K562 (cell line): Measurements from ENCODE around the gene RPE65. TPM values are rescaled to one million over a fixed set of nuclear protein-coding genes. Genes with fewer than 3 reads are reported as not detected.

Experiments used
- ATAC-seq: fragments of 200-7000 bp; cut with Tn5 transposase; 3 replicates; pipeline ENCODE4 v1.9.1; 2020; ENCODE audit warnings: moderate library complexity
- BruUV-seq: library from RNA; stranded (reverse); fragments of 400-500 nt; replicated peaks from 2 replicates; lab custom pipeline; 2021; lab: Mats Ljungman, UMichigan
- CTCF ChIA-PET: fragments of 300-600 bp; formaldehyde crosslinking; extraction: SDS; loops from one replicate; lab custom pipeline; 2021; ENCODE audit warnings: low intra/inter-chr PET ratio; lab: Yijun Ruan, JAX
- POLR2A ChIA-PET: fragments of 300-600, 350-650 bp; sonication (Branson Sonifier 250); formaldehyde crosslinking; extraction: SDS; loops from one replicate; lab custom pipeline; 2021; ENCODE audit warnings: antibody characterized with exemption, inconsistent platforms; lab: Yijun Ruan, JAX
- DNase-seq, 4 experiments: peaks; one replicate each; pipeline versions ENCODE4 v3.0.0 to v3.0.0-alpha.2; 2011 to 2018; ENCODE audit warnings: low spot score in 3 of 4, mixed read lengths in 3 of 4; ENCODE audit errors: extremely low read depth in 1 of 4
- FAIRE-seq: peaks from 2 replicates; lab custom pipeline; 2011; peaks lifted over from hg19 to GRCh38; lab: Jason Lieb, UNC
- H2AFZ ChIP-seq: 2 replicates; pipeline ENCODE4 v1.6.0; 2011; ENCODE audit warnings: low read depth, low read length, control low read depth, inconsistent platforms
- H3K27ac ChIP-seq: fragments of 200-600 bp; 3 replicates; pipeline ENCODE4 v1.8.0; 2011; ENCODE audit warnings: low read depth, mild to moderate bottlenecking, control low read depth, inconsistent platforms, low read length, moderate library complexity, mixed read lengths; ENCODE audit errors: extremely low read depth
- H3K27me3 ChIP-seq, 2 experiments: fragments of 300-600 bp in 1 of 2; 2 replicates in 1 of 2; 3 replicates in 1 of 2; pipeline versions ENCODE4 v1.6.0 to v1.8.0; 2011; ENCODE audit warnings: inconsistent platforms in 2 of 2, low read length in 2 of 2, mild to moderate bottlenecking in 1 of 2, mixed read lengths in 1 of 2, moderate library complexity in 1 of 2; ENCODE audit not compliant: control insufficient read depth in 2 of 2, insufficient read depth in 2 of 2
- H3K36me3 ChIP-seq: fragments of 300-600 bp; 3 replicates; pipeline ENCODE4 v1.8.0; 2011; ENCODE audit warnings: mild to moderate bottlenecking, low read length, inconsistent platforms; ENCODE audit not compliant: control insufficient read depth, insufficient read depth
- H3K4me1 ChIP-seq, 2 experiments: fragments of 200-600 bp in 1 of 2; replicated peaks in 1 of 2; 2 replicates in 1 of 2; 3 replicates in 1 of 2; pipeline versions ENCODE4 v1.5.1 to v1.8.0; 2011; ENCODE audit warnings: inconsistent platforms in 2 of 2, low read length in 2 of 2, mild to moderate bottlenecking in 1 of 2, mixed read lengths in 1 of 2, moderate library complexity in 1 of 2; ENCODE audit not compliant: control insufficient read depth in 2 of 2, insufficient read depth in 2 of 2
- H3K4me2 ChIP-seq: 2 replicates; pipeline ENCODE4 v1.6.1; 2011; ENCODE audit warnings: low read length, control low read depth, inconsistent platforms, mixed read lengths; ENCODE audit not compliant: insufficient read depth
- H3K4me3 ChIP-seq: fragments of 200-600 bp; sonication (generic), shearing (Covaris generic); 2 replicates; pipeline ENCODE4 v1.5.1; 2016; ENCODE audit warnings: control low read depth, inconsistent platforms
- H3K79me2 ChIP-seq: fragments of 200-600 bp; 3 replicates; pipeline ENCODE4 v1.8.0; 2011; ENCODE audit warnings: low read length, inconsistent platforms; ENCODE audit not compliant: control insufficient read depth, insufficient read depth
- H3K9ac ChIP-seq, 2 experiments: 2 replicates each; pipeline versions ENCODE4 v1.6.0 to v1.6.1; 2011; ENCODE audit warnings: low read depth in 2 of 2, low read length in 2 of 2, control low read depth in 1 of 2, inconsistent platforms in 1 of 2, mild to moderate bottlenecking in 1 of 2, mixed read lengths in 1 of 2; ENCODE audit not compliant: insufficient read depth in 1 of 2
- H3K9me1 ChIP-seq: one replicate; pipeline ENCODE4 v1.6.0; 2011; ENCODE audit warnings: inconsistent platforms, mild to moderate bottlenecking, low read length, moderate library complexity; ENCODE audit not compliant: control insufficient read depth, insufficient read depth
- H3K9me3 ChIP-seq: replicated peaks from 2 replicates; pipeline ENCODE4 v1.5.1; 2011; ENCODE audit warnings: low read depth, low read length, inconsistent platforms; ENCODE audit not compliant: control insufficient read depth, insufficient read depth
- H4K20me1 ChIP-seq: replicated peaks from 2 replicates; pipeline ENCODE4 v1.6.1; 2011; ENCODE audit warnings: low read length, inconsistent platforms, mixed read lengths; ENCODE audit not compliant: control insufficient read depth, insufficient read depth
- CEBPG ChIP-seq, 3 experiments: fragments of 200-800 bp in 1 of 3; sonication (Bioruptor generic) in 1 of 3; sonication (generic) in 1 of 3; formaldehyde crosslinking in 1 of 3; IDR thresholded peaks in 2 of 3; conservative IDR thresholded peaks in 1 of 3; 2 replicates each; pipeline versions ENCODE4 v1.6.1 to v1.8.0; 2016 to 2022; ENCODE audit warnings: missing compliant biosample characterization in 2 of 3, missing genetic modification characterization in 2 of 3, mild to moderate bottlenecking in 1 of 3, missing genetic modification reagents in 1 of 3
- FOS ChIP-seq: IDR thresholded peaks from 3 replicates; pipeline ENCODE4 v1.6.1; 2011; ENCODE audit not compliant: insufficient read length; ENCODE audit errors: extremely low read depth
- FOXP1 ChIP-seq: sonication (generic); formaldehyde crosslinking; IDR thresholded peaks from 2 replicates; pipeline ENCODE4 v1.8.0; 2022; ENCODE audit warnings: mild to moderate bottlenecking, missing genetic modification reagents
- FOXP4 ChIP-seq: sonication (generic); formaldehyde crosslinking; IDR thresholded peaks from 2 replicates; pipeline ENCODE4 v1.8.0; 2022; ENCODE audit warnings: mild to moderate bottlenecking, missing genetic modification reagents, borderline replicate concordance
- HDAC1 ChIP-seq, 2 experiments: fragments of 450-650 bp; IDR thresholded peaks; 2 replicates each; pipeline ENCODE4 v1.6.1; 2016 to 2017; ENCODE audit warnings: inconsistent platforms in 1 of 2, mild to moderate bottlenecking in 1 of 2, moderate library complexity in 1 of 2
- HNRNPLL ChIP-seq: fragments of 200-400 bp; formaldehyde crosslinking; IDR thresholded peaks from 2 replicates; pipeline ENCODE4 v1.6.1; 2017; ENCODE audit warnings: low read length, low read depth, mild to moderate bottlenecking; ENCODE audit not compliant: poor library complexity, severe bottlenecking
- MCM3 ChIP-seq: fragments of 450-650 bp; IDR thresholded peaks from 2 replicates; pipeline ENCODE4 v1.6.1; 2016
- SMARCE1 ChIP-seq: fragments of 450-650 bp; IDR thresholded peaks from 2 replicates; pipeline ENCODE4 v1.7.1; 2016; ENCODE audit warnings: mild to moderate bottlenecking
- SNAPC5 ChIP-seq: fragments of 250-450 bp; sonication (Bioruptor Pico); IDR thresholded peaks from 2 replicates; pipeline ENCODE4 v1.8.0; 2021; ENCODE audit warnings: moderate library complexity, mild to moderate bottlenecking, inconsistent platforms
- ZNF354B ChIP-seq: fragments of 250-450 bp; sonication (Bioruptor Pico); IDR thresholded peaks from 2 replicates; pipeline ENCODE4 v1.4.0; 2020
- WGBS: fragments of 100-300 bp; shearing (Covaris generic); methylation state at CpG from one replicate; pipeline ENCODE4 v1.1.6; 2016; ENCODE audit warnings: low coverage, mixed read lengths; ENCODE audit not compliant: insufficient coverage; ENCODE audit errors: missing lambda C conversion rate; 5-methylcytosine and 5-hydroxymethylcytosine counted together
- in situ Hi-C: fragments of 300-500 bp; cut with MboI; formaldehyde crosslinking; loops from 4 replicates; pipeline ENCODE4 v1.15.0; 2018; ENCODE audit warnings: inconsistent platforms, mixed read lengths
- intact Hi-C: fragments of 100-400 bp; cut with micrococcal nuclease; formaldehyde crosslinking; loops from 2 replicates; pipeline ENCODE4 v1.14.2; 2022
- polyA plus RNA-seq, 8 experiments: library from polyadenylated mRNA; depleted of rRNA in 4 of 8; stranded (reverse) in 5 of 8; unstranded in 3 of 8; fragments of >200 nt; fragmentation: Nextera tagmentation in 2 of 8; fragmentation: Illumina TruSeq in 1 of 8; extraction: Ambion mirVana in 2 of 8; extraction: Trizol in 1 of 8; gene quantifications; 2 replicates each; pipeline versions ENCODE4 v1.2.1 to v1.2.3, GENCODE V29; 2011 to 2014; ENCODE audit warnings: inconsistent platforms in 1 of 8, missing spikeins in 1 of 8
- total RNA-seq, 7 experiments: library from RNA; depleted of rRNA in 6 of 7; stranded (reverse); fragments of >200 nt in 6 of 7; fragmentation: Illumina TruSeq in 2 of 7; extraction: Trizol in 2 of 7; gene quantifications; 2 replicates each; pipeline versions ENCODE4 v1.2.1 to v1.2.3, GENCODE V29; 2011 to 2021; ENCODE audit warnings: low replicate concordance in 1 of 7

Gene RPE65
- total and polyA plus RNA-seq, 9 of the 15 experiments (the other 6 are each of a cell fraction or from before 2014, with no cell fraction given): 0.14 TPM; not detected in 8

- intact Hi-C loops (no loop called here), in situ Hi-C loops (loop anchor here (25.0 kb wide), 1 partner anchor 1653 kb away; no protein-coding TSS in a partner anchor)
- Histone ChIP-seq H3K79me2 (no peaks in the 10 kb centered on the region), H3K36me3 (peaks cover 84% of the 10 kb centered on the region), H3K4me3 (no peak overlapping the region), H3K27me3 (no peaks in the 10 kb centered on the region), H3K9me1 (no peaks in the 10 kb centered on the region), H3K27ac (no peak overlapping the region), H3K4me2 (no peak overlapping the region), H3K9me3 (no peaks in the 10 kb centered on the region), H2AFZ (no peak overlapping the region), H3K4me1 (no peaks in the 10 kb centered on the region), H3K9ac (no peak overlapping the region), H4K20me1 (no peaks in the 10 kb centered on the region)
- no TSS peak for BruUV-seq
- DNase-seq (no peak), FAIRE-seq (no peak), ATAC-seq (no peak)
- TF ChIP-seq CEBPG (CRISPR knock-in tag; IDR thresholded peaks at IDR 0.05) (no peak), CEBPG (tag; conservative IDR thresholded peaks at IDR 0.05 in 1 of 2, IDR thresholded peaks at IDR 0.05 in 1 of 2) (no peak), HDAC1 (IDR thresholded peaks at IDR 0.05) (no peak), ZNF354B (no peak), MCM3 (no peak), FOXP1 (CRISPR knock-in tag) (no peak)
- POLR2A ChIA-PET: interaction anchor here (1.2 kb wide), 1 partner anchor 12 kb away, joined by 4 read pairs; the partner anchor contains the start of gene DEPDC1
- CTCF ChIA-PET: no interaction called here
- WGBS: 90% methylated on average over 1 of the region's 1 CpG
Observed at GRCh38 chr1:68484618-68485017, 34.9 kb upstream of the RPE65 start.

- no peak overlapping the region for H3K4me3 ChIP-seq
- DNase-seq (no peak), FAIRE-seq (no peak), ATAC-seq (no peak)
- 98% methylated on average over 3 of the region's 3 CpGs for WGBS
- H3K4me1 ChIP-seq: no peaks in the 10 kb centered on the region
- POLR2A ChIA-PET: interaction anchor here (1.4 kb wide), 1 partner anchor 15 kb away, joined by 4 read pairs; no protein-coding TSS in a partner anchor
- H3K27ac ChIP-seq: no peak overlapping the region
- H3K36me3 ChIP-seq: peaks cover 81% of the 10 kb centered on the region
- H3K27me3 ChIP-seq: no peaks in the 10 kb centered on the region
- intact Hi-C loops (no loop called here), in situ Hi-C loops (loop anchor here (25.0 kb wide), 1 partner anchor 1656 kb away; no protein-coding TSS in a partner anchor)
- no peak overlapping the region for H2AFZ ChIP-seq
- no peaks in the 10 kb centered on the region for H3K9me3 ChIP-seq
- BruUV-seq: no TSS peak
- H3K4me2 ChIP-seq: no peak overlapping the region
- H3K9me1 ChIP-seq: no peaks in the 10 kb centered on the region
- no peaks in the 10 kb centered on the region for H4K20me1 ChIP-seq
- CTCF ChIA-PET: no interaction called here
- no peak overlapping the region for H3K9ac ChIP-seq
- no peaks in the 10 kb centered on the region for H3K79me2 ChIP-seq
- TF ChIP-seq HNRNPLL (no peak), SMARCE1 (no peak), FOXP4 (CRISPR knock-in tag) (no peak), FOS (no peak), SNAPC5 (no peak)
Observed at GRCh38 chr1:68481041-68481440, 31.3 kb upstream of the RPE65 start.
